ENCODE data around the gene NMD3.
"Not testable (repeated sequence)": the region's sequence is repeated elsewhere in the genome, so short reads cannot be mapped to it uniquely, and the experiment has no call there.

The NMD3 gene

DNA sequence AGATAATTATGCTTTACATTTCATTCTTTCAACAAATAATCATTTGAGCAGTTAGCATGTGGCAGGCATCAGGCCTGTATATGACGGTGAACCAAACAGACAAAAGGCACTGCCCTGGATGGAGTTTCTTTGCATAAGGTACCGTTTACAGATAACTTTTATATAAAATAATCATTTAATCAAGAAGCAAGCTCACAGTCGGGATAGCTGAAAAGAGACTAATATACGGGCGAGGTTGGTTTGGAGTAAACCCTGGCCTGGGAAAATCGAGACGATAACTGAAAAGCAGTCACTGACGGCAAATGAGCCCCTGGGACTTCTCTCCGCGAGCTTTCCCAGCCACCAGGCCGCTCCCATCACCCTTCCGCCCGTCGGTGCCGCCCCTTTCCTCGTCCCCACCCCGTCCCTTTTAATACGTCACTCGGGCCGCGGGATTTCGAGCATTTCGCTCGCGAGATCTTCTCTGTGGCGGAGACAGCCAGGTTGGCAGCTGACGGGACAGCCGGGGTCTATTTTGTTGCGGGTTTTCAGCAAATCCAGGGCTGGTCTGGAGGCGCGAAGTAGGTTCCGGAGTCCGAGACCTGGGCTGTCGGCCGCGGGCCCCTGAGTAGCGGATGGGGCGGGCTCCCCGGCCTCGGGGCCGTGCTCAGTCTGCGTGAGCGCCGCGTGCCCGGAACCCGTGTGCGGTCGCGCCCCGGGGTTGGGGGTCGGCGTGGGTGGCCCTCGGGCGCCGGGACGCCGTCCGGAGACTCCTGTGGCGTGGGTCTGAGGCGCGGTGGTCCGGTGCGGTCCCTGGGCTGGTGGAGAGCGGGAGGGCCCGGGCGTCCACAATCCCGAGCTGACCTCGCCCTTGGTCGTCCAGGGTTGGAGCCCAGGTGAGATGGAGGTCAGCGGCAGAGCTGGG, at the start of gene NMD3:
TSS of gene NMD3 (plus strand) at position 462 of the 904 bp plus-strand sequence. CDS start 703 bp downstream, outside the sequence.
- peak; percentile 89 to 90 for DNase-seq (ENCODE audit: low read depth in 2 of 2)

- DNase-seq (ENCODE audit: low read depth in 2 of 2) = no peak
Observed at GRCh38 chr3:161171639-161172552, 49.2 kb upstream of the NMD3 start.

GRCh38 chr3:161175506-161175905, 45.6 kb upstream of the NMD3 start:
- DNase-seq (ENCODE audit: low read depth in 2 of 2) = no peak

DNA sequence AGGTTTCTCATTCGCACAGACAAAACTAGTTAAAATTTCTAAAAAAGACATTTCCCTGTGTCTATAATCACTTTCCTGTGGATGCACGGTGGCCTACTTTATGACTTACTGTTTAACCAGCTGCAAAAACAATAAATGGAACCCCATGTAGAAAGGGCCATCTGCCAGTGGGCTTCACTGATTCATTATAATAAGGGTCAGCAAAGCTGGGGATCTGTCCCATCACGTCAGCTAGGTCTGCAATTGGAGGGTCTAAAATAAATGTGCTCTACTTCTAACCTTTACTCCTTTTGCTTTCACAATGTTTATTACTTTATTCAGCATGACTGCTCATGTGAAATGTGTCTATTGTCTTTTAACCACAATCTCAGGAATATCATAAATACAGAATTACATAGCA, 43.1 kb upstream of the NMD3 start:
- no peak for DNase-seq (ENCODE audit: low read depth in 2 of 2)

GRCh38 chr3:161181371-161181770, 39.7 kb upstream of the NMD3 start:
- DNase-seq (ENCODE audit: low read depth in 2 of 2) = not testable (repeated sequence)

- DNase-seq (ENCODE audit: low read depth in 2 of 2) = no peak
Observed at GRCh38 chr3:161187046-161187445, 34.1 kb upstream of the NMD3 start.

DNA sequence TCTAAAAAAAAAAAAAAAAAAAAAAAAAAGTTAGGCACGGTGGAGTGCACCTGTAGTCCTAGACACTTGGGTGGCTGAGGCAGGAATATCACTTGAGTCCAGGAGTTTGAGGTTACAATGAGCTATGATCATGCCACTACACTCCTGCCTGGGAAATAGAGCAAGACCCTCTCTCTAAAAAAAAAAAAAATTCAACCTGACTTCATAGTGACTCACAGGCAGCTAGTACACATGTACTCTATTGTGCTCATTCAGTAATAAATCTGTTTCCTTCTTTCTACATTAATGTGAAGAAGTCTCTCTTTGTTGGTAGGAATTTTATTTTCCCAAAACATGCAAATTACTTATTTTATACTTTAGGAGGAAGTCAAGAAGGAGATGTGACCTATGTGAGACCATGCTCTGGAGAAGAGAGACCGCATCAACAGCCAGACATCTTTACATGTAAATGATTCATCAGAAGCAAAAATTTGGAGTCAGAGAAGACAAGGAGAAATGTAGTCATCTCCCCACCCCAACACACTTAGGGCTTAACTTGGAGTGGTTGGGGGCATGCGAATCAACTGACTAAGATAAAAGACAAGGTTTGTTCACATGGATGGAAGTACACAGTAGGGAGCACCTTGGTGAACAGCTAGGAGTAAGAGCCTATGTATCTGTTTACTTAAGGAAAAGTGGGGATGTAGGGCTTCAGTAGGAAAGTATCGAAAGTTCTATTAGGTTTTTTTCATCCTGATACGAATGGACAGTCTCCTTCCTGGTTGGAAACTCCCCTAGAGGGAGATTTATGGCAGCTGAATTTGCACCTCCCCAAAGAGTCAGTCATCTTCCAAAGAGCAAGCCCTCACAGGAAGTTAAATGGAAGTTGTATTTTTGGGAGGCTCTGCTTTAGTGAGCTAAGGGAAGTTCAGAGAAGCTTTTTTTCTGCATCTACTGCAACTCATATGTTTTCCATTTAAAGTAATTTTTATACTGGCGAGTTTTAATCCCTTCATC, 23.0 kb upstream of the NMD3 start:
- DNase-seq (ENCODE audit: low read depth in 2 of 2) = no peak

DNA sequence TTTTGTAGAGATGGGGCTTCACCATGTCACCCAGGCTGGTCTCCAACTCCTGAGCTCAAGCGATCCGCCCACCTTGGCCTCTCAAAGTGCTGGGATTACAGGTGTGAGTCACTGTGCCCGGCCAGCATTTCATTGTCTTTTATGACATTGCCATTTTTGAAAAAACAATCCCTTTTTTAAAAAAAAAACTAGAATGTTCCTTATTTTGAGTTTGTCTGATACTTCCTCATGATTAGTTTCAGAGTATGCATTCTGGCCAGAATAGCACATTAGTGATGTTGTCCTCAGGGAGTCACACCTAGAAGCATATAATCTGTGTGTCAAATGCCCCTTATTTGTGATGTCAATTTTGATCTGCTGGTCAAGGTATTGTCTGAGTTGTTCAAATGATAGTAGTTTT, 21.2 kb upstream of the NMD3 start:
- no peak for DNase-seq (ENCODE audit: low read depth in 2 of 2)

GRCh38 chr3:161203485-161204098, 17.5 kb upstream of the NMD3 start:
- no peak for DNase-seq (ENCODE audit: low read depth in 2 of 2)

GRCh38 chr3:161208931-161209330, 12.2 kb upstream of the NMD3 start:
- DNase-seq (ENCODE audit: low read depth in 2 of 2) = no peak

- DNase-seq (ENCODE audit: low read depth in 2 of 2) = no peak
Observed at GRCh38 chr3:161212171-161212771, 8.8 kb upstream of the NMD3 start.

DNA sequence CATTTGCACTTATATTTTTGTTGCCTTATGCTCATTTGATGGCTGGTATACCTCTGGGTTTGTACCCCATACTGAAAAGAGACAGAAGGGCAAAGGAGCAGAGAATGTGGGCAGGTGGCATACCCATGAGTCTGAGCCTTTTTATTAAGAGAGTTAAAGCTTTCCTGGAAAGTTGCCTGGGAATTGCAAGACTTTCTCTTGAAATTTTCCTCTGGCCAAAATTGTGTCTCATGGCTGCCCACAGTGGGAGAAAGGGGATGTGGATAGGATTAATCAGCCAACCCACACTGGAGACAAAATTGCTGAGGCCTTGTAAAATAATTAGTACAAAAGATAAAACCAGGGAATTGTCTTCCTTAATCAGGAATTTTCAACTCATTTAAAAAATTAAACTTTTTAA, 8.2 kb upstream of the NMD3 start:
- DNase-seq (ENCODE audit: low read depth in 2 of 2) = no peak

DNA sequence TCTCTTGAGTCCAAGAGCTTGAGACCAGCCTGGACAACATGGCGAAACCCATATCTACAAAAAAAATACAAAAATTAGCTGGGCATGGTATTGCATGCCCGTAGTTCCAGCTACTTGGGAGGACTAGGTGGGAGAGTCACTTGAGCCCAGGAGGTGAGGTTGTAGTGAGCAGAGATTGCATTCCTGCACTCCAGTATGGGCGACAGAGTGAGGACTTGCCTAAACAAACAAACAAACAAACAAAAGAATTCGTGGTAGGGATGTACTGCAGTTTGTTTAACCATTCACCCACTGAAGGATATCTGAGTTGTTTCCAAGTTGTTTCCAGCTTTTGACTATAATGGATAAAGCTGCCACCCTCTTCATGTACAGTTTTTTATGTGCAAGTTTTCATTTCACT, 7.5 kb upstream of the NMD3 start:
- DNase-seq (ENCODE audit: low read depth in 2 of 2) = no peak

DNA sequence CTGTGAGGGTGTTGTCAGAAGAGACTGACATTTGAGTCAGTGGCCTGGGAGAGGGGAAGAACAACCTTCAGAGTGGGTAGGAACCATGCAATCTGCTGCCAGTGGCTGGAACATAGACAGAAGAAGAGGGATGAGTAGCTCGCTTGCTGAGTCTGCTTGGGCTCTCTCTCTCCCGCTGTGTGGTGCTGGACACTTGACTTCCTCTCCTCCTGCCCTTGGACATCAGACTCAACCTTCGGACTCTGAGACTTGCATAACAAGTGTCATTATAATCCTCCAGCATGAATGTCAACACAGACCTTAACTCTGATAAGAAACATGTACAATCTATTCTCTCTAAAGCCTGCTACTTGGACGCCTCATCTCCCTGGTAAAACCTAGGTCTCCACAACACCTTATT, 5.9 kb upstream of the NMD3 start:
- no peak for DNase-seq (ENCODE audit: low read depth in 2 of 2)

DNA sequence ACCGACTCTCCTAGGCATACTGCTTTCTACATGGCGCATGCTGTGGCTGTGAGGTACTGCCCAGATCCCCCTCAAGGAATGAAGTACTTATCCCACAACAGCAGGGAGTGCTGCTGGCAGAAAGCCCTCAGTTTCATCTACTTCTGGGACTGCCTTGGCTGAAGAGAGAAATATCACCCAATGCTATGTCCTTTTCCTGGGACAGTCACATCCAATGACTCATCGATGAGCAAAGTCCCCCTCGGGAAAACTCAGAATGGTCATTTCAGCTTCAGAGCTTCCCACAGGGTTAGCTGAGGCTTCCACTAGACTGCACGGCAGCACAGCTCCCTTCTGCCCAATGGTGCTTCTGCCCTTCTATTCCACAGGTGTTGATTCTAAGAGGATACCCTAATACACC, 3.6 kb upstream of the NMD3 start:
- DNase-seq (ENCODE audit: low read depth in 2 of 2) = no peak

GRCh38 chr3:161219495-161219894, 1.6 kb upstream of the NMD3 start:
- no peak for DNase-seq (ENCODE audit: low read depth in 2 of 2)

DNA sequence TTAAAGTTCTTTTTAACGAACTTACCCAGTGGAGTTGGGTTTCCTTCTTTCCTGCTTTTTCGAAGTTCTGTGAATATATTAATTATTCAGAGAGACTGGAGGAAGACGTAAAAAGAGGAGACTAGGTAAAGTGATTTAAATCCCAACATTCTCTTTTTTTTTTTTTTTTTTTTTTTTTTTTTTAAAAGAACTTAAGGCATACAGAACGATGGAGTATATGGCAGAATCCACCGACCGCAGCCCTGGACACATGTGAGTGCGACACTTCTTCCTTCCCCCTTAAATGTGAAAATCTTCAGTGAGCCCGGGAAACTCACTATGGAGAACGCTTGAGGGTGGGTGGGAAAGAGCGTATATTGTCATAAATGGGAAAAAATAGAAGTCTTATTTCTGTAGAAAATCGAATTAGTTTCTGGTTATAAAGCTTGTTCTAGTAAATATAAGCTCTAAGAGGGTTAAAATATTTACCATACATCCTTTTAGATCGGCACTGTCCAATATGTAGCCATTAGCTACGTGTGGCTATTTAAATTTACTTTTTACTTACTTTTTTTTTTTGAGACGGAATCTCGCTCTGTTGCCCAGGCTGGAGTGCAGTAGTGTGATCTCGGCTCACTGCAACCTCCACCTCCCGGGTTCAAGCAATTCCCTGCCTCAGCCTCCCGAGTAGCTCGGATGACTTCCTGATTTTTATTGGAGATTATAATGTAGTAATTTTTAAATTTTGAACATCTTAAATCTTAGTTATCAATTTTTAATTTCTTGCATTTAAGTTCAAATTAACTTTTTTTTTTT, 892 bp downstream of the NMD3 start:
- no peak for DNase-seq (ENCODE audit: low read depth in 2 of 2)

GRCh38 chr3:161222662-161223061, 1.6 kb downstream of the NMD3 start:
- DNase-seq (ENCODE audit: low read depth in 2 of 2) = no peak

- DNase-seq (ENCODE audit: low read depth in 2 of 2) = no peak
Observed at GRCh38 chr3:161224786-161225185, 3.7 kb downstream of the NMD3 start.
